AG10803 (cell line): ENCODE results near the gene CDK1.

Experiments used
- DNase-seq: peaks from one replicate; pipeline ENCODE4 v3.0.0; 2010; ENCODE audit warnings: low read depth
- H3K4me3 ChIP-seq: 2 replicates; pipeline ENCODE4 v1.5.1; 2011; ENCODE audit warnings: mild to moderate bottlenecking, low read length, control low read depth
- CTCF ChIP-seq: conservative IDR thresholded peaks from 2 replicates; pipeline ENCODE4 v1.5.1; 2011; ENCODE audit warnings: mild to moderate bottlenecking, low read length, control low read depth, inconsistent platforms

The CDK1 gene

GRCh38 chr10:60778214-60778970 is at the start of gene CDK1:
TSS of gene CDK1 (plus strand) at chr10:60778478. CDS start at chr10:60780166, 1,688 bp downstream.
- H3K4me3 ChIP-seq = peak within 1 kb of the TSS; percentile 74
- DNase-seq = peak; percentile 99
- TF ChIP-seq CTCF = no peak

- no peak for DNase-seq
- TF ChIP-seq CTCF = no peak
- H3K4me3 ChIP-seq = no peak overlapping the region
These were observed 49.2 kb upstream of the CDK1 start for GRCh38 chr10:60729106-60729505.

- TF ChIP-seq CTCF = no peak
- no peak for DNase-seq
- H3K4me3 ChIP-seq = no peak overlapping the region
These were observed 47.0 kb upstream of the CDK1 start for GRCh38 chr10:60731134-60731885.

- H3K4me3 ChIP-seq = peak overlapping the region; percentile 28; the same call in 1 of the 2 replicates
- TF ChIP-seq CTCF = no peak
- no peak for DNase-seq
These were observed 46.0 kb upstream of the CDK1 start for GRCh38 chr10:60732198-60732806.

GRCh38 chr10:60732807-60733516 is 45.3 kb upstream of the CDK1 start:
- peak overlapping the region; percentile 49 for H3K4me3 ChIP-seq
- TF ChIP-seq CTCF = no peak

GRCh38 chr10:60733517-60733822 is 44.8 kb upstream of the CDK1 start:
- TF ChIP-seq CTCF = no peak
- no peak for DNase-seq
- peak overlapping the region; percentile 34 for H3K4me3 ChIP-seq

More at GRCh38 chr10:60732807-60733516, 45.3 kb upstream of the CDK1 start:
- no peak for DNase-seq
